Measurements from ENCODE around the gene RFC3. TPM values are rescaled to one million over a fixed set of nuclear protein-coding genes. Genes with fewer than 3 reads are reported as not detected.

The RFC3 gene
- total RNA-seq, 1 experiment from 2014 or later: 59.2 TPM

GRCh38 chr13:33859691-33860303 lies 41.8 kb downstream of the RFC3 start:
- Histone ChIP-seq H3K4me2 (ENCODE audit: insufficient read depth, insufficient read length, low read length) (no peak overlapping the region), H2AFZ (ENCODE audit: low read length) (no peak overlapping the region), H2BK5ac (ENCODE audit: insufficient read length, low read length) (no peak overlapping the region), H3K56ac (ENCODE audit: insufficient read length, low read depth, low read length) (no peak overlapping the region), H3K9ac (ENCODE audit: extremely low read depth, insufficient read length, low read length) (no peak overlapping the region), H3K14ac (ENCODE audit: insufficient read depth, low read length) (no peak overlapping the region), H3K27me3 (ENCODE audit: insufficient read depth, low read length) (no peaks in the 10 kb centered on the region), H2BK20ac (ENCODE audit: low read depth, low read length, poor library complexity, severe bottlenecking) (no peak overlapping the region), H3K4ac (ENCODE audit: low read depth, low read length) (no peak overlapping the region), H3K4me1 (ENCODE audit: insufficient read depth, low read length) (no peaks in the 10 kb centered on the region), H2AK5ac (ENCODE audit: insufficient read length, low read length) (no peak overlapping the region), H3T11ph (ENCODE audit: low read length) (no peak overlapping the region), H3K79me1 (ENCODE audit: insufficient read depth, low read depth, low read length, poor library complexity, severe bottlenecking) (no peaks in the 10 kb centered on the region), H3K23ac (ENCODE audit: insufficient read length, low read depth, low read length) (no peak overlapping the region), H4K91ac (ENCODE audit: insufficient read length, low read depth, low read length) (no peak overlapping the region), H3K27ac (ENCODE audit: insufficient read length, low read depth, low read length) (no peak overlapping the region), H3K18ac (ENCODE audit: insufficient read length, low read depth, low read length) (no peak overlapping the region), H4K8ac (replicated peaks; ENCODE audit: insufficient read length, low read depth, low read length) (no peak overlapping the region), H3K23me2 (ENCODE audit: insufficient read length, low read depth, low read length, poor library complexity, severe bottlenecking) (no peaks in the 10 kb centered on the region), H2BK12ac (ENCODE audit: insufficient read length, low read depth, low read length) (no peak overlapping the region), H2BK120ac (ENCODE audit: low read depth, low read length, poor library complexity, severe bottlenecking) (no peak overlapping the region), H4K5ac (ENCODE audit: insufficient read length, low read depth, low read length) (no peak overlapping the region), H3K79me2 (ENCODE audit: insufficient read depth, low read length) (no peaks in the 10 kb centered on the region), H3K9me3 (ENCODE audit: control insufficient read depth, low read depth, low read length) (no peaks in the 10 kb centered on the region), H2BK15ac (ENCODE audit: low read depth, low read length) (no peak overlapping the region), H4K20me1 (ENCODE audit: control insufficient read depth, insufficient read depth, insufficient read length) (no peaks in the 10 kb centered on the region)
- H3K27me3 Mint-ChIP-seq (ENCODE audit: low read depth): no peaks in the 10 kb centered on the region
- H3K36me3 Mint-ChIP-seq (ENCODE audit: insufficient read depth in 1 of 3, low read depth in 3 of 3): no peaks in the 10 kb centered on the region
- no peak overlapping the region for H3K4me3 Mint-ChIP-seq
- DNase-seq: no peak
- H3K27ac Mint-ChIP-seq: peak overlapping the region in 1 of 3 experiments; percentile 31; a peak in 2 of 7 replicates
- no CpG with 5 or more reads among the region's 1 CpG for WGBS (ENCODE audit: extremely low coverage, insufficient read length, low lambda C conversion rate)
- H3K4me1 Mint-ChIP-seq: no peaks in the 10 kb centered on the region
- TF ChIP-seq, protein P1, sequence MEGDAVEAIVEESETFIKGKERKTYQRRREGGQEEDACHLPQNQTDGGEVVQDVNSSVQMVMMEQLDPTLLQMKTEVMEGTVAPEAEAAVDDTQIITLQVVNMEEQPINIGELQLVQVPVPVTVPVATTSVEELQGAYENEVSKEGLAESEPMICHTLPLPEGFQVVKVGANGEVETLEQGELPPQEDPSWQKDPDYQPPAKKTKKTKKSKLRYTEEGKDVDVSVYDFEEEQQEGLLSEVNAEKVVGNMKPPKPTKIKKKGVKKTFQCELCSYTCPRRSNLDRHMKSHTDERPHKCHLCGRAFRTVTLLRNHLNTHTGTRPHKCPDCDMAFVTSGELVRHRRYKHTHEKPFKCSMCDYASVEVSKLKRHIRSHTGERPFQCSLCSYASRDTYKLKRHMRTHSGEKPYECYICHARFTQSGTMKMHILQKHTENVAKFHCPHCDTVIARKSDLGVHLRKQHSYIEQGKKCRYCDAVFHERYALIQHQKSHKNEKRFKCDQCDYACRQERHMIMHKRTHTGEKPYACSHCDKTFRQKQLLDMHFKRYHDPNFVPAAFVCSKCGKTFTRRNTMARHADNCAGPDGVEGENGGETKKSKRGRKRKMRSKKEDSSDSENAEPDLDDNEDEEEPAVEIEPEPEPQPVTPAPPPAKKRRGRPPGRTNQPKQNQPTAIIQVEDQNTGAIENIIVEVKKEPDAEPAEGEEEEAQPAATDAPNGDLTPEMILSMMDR (conservative IDR thresholded peaks at IDR 0.05): no peak
- no peaks in the 10 kb centered on the region for H3K9me3 Mint-ChIP-seq

Data from H9 (cell line).